Fibroblast of lung (primary cell): Measurements from ENCODE around the gene DNMT1. TPM values are rescaled to one million over a fixed set of nuclear protein-coding genes. Genes with fewer than 3 reads are reported as not detected.

Experiments
- DNase-seq, 2 donors: peaks; one replicate each; pipeline versions ENCODE4 v3.0.0 to v3.0.0-alpha.2; 2010; ENCODE audit warnings: low read depth in 2 of 2
- H2AFZ ChIP-seq: 2 replicates; pipeline ENCODE4 v1.5.1; 2012; ENCODE audit warnings: low read length, control low read depth, inconsistent platforms
- H3K27ac ChIP-seq: 2 replicates; pipeline ENCODE4 v1.5.1; 2011; ENCODE audit warnings: low read length, control low read depth; ENCODE audit not compliant: insufficient read depth
- H3K27me3 ChIP-seq: 2 replicates; pipeline ENCODE4 v1.5.1; 2011; ENCODE audit warnings: mild to moderate bottlenecking, low read length; ENCODE audit not compliant: control insufficient read depth, insufficient read depth
- H3K36me3 ChIP-seq: 2 replicates; pipeline ENCODE4 v1.5.1; 2011; ENCODE audit warnings: low read length; ENCODE audit not compliant: control insufficient read depth, insufficient read depth
- H3K4me1 ChIP-seq: 2 replicates; pipeline ENCODE4 v1.5.1; 2011; ENCODE audit warnings: low read length; ENCODE audit not compliant: control insufficient read depth, insufficient read depth; ENCODE audit errors: extremely low read depth
- H3K4me2 ChIP-seq: 2 replicates; pipeline ENCODE4 v1.5.1; 2011; ENCODE audit warnings: low read length, control low read depth; ENCODE audit not compliant: insufficient read depth; ENCODE audit errors: extremely low read depth
- H3K4me3 ChIP-seq, 4 experiments: fragments of 200-600 bp in 1 of 4; sonication (generic) in 1 of 4; replicated peaks in 1 of 4; 2 replicates each; pipeline ENCODE4 v1.5.1; 2011 to 2016; ENCODE audit warnings: low read length in 4 of 4, low read depth in 3 of 4, mild to moderate bottlenecking in 3 of 4, control low read depth in 2 of 4, inconsistent platforms in 1 of 4, mixed read lengths in 1 of 4; ENCODE audit not compliant: insufficient read depth in 1 of 4; ENCODE audit errors: control extremely low read depth in 1 of 4
- H3K79me2 ChIP-seq: 2 replicates; pipeline ENCODE4 v1.5.1; 2012; ENCODE audit warnings: mild to moderate bottlenecking, low read length, inconsistent platforms; ENCODE audit not compliant: control insufficient read depth, insufficient read depth
- H3K9ac ChIP-seq: 2 replicates; pipeline ENCODE4 v1.5.1; 2011; ENCODE audit warnings: mild to moderate bottlenecking, low read length, control low read depth; ENCODE audit not compliant: insufficient read depth
- H3K9me3 ChIP-seq: 2 replicates; pipeline ENCODE4 v1.5.1; 2012; ENCODE audit warnings: low read depth, low read length; ENCODE audit not compliant: control insufficient read depth, insufficient read depth
- H4K20me1 ChIP-seq: 2 replicates; pipeline ENCODE4 v1.5.1; 2011; ENCODE audit warnings: low read length; ENCODE audit not compliant: control insufficient read depth, insufficient read depth; ENCODE audit errors: extremely low read depth
- EZH2 ChIP-seq: IDR thresholded peaks from 2 replicates; pipeline ENCODE4 v1.5.1; 2012; ENCODE audit warnings: low read length, control low read depth, mild to moderate bottlenecking; ENCODE audit errors: missing control alignments
- polyA plus RNA-seq, 2 donors: library from polyadenylated mRNA; depleted of rRNA in 1 of 2; stranded (reverse) in 1 of 2; unstranded in 1 of 2; fragments of >200 nt; gene quantifications; 2 replicates each; pipeline ENCODE4 v1.2.1, GENCODE V29; 2011 to 2012; ENCODE audit warnings: missing spikeins in 1 of 2
- total RNA-seq: library from RNA; depleted of rRNA; stranded (reverse); fragments of >200 nt; gene quantifications from 2 replicates; pipeline ENCODE4 v1.2.1, GENCODE V29; 2014
- TF ChIP-seq, protein P1 (sequence below), 2 donors: IDR thresholded peaks in 1 of 2; conservative IDR thresholded peaks in 1 of 2; 1 replicate in 1 of 2; 2 replicates in 1 of 2; pipeline ENCODE4 v1.5.1; 2011 to 2012; ENCODE audit warnings: low read length in 2 of 2, control low read depth in 1 of 2, inconsistent platforms in 1 of 2, low read depth in 1 of 2, mild to moderate bottlenecking in 1 of 2

Gene DNMT1
- total and polyA plus RNA-seq, 2 donors (not counting 1 experiment from before 2014, with no cell fraction given), result 33.7 to 36.7 TPM

DNA sequence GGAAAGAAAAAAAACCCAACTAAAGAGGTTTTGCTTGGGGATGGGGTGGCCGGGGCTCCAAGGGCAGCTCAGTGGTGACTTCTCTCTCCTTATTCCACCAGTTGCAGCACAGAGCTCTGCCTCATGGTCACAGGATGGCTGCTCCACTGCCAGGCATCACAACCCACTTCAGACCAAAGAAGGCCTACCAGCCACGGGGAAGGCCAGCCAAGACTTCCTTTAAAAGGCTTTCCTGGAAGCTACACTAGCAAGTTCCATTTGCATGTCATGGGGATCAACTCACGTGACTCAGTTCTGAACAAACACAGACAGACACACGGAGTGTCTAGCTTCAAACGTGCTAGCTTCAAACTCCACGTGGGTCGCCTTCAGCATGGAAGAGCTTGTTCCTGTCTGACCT lies 61.8 kb downstream of the DNMT1 start:
- Histone ChIP-seq H3K9ac (no peak overlapping the region), H3K4me1 (peaks cover 2% of the 10 kb centered on the region), H2AFZ (no peak overlapping the region), H3K79me2 (no peaks in the 10 kb centered on the region), H3K4me2 (no peak overlapping the region), H3K27ac (no peak overlapping the region), H3K9me3 (no peaks in the 10 kb centered on the region), H3K27me3 (no peaks in the 10 kb centered on the region), H3K36me3 (peaks cover 29% of the 10 kb centered on the region), H4K20me1 (no peaks in the 10 kb centered on the region), H3K4me3 (no peak overlapping the region)
- no peak for TF ChIP-seq EZH2
- TF ChIP-seq, protein P1, sequence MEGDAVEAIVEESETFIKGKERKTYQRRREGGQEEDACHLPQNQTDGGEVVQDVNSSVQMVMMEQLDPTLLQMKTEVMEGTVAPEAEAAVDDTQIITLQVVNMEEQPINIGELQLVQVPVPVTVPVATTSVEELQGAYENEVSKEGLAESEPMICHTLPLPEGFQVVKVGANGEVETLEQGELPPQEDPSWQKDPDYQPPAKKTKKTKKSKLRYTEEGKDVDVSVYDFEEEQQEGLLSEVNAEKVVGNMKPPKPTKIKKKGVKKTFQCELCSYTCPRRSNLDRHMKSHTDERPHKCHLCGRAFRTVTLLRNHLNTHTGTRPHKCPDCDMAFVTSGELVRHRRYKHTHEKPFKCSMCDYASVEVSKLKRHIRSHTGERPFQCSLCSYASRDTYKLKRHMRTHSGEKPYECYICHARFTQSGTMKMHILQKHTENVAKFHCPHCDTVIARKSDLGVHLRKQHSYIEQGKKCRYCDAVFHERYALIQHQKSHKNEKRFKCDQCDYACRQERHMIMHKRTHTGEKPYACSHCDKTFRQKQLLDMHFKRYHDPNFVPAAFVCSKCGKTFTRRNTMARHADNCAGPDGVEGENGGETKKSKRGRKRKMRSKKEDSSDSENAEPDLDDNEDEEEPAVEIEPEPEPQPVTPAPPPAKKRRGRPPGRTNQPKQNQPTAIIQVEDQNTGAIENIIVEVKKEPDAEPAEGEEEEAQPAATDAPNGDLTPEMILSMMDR (conservative IDR thresholded peaks at IDR 0.05 in 1 of 2, IDR thresholded peaks at IDR 0.05 in 1 of 2; ENCODE audit: low read depth in 1 of 2, low read length in 2 of 2), result no peak
- DNase-seq, result no peak

DNA sequence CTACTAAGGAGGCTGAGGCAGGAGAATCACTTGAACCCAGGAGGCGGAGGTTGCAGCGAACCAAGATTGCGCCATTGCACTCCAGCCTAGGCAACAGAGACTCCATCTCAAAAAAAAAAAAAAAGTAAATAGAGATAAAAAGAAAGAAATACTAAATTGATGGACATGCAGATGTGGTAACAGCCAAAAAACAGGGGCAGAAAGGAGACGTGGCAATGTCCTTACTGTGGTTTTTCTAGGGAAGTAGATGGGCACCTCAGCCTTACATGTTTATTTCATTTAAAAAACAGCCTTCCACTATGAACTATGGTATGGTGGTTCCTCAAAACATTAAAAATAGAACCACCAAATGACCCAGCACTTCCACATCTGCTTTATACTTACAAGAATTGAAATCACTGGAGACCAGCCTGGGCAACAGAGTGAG lies 68.5 kb downstream of the DNMT1 start:
- Histone ChIP-seq H3K36me3 (peaks cover 5% of the 10 kb centered on the region), H3K9ac (no peak overlapping the region), H3K4me2 (no peak overlapping the region), H3K27me3 (no peaks in the 10 kb centered on the region), H2AFZ (no peak overlapping the region), H3K4me3 (no peak overlapping the region), H3K4me1 (peaks cover under 1% of the 10 kb centered on the region), H4K20me1 (no peaks in the 10 kb centered on the region), H3K27ac (no peak overlapping the region), H3K9me3 (no peaks in the 10 kb centered on the region), H3K79me2 (no peaks in the 10 kb centered on the region)
- no peak for DNase-seq
- TF ChIP-seq EZH2, result no peak
- TF ChIP-seq, protein P1 (conservative IDR thresholded peaks at IDR 0.05 in 1 of 2, IDR thresholded peaks at IDR 0.05 in 1 of 2; ENCODE audit: low read depth in 1 of 2, low read length in 2 of 2), result no peak

DNA sequence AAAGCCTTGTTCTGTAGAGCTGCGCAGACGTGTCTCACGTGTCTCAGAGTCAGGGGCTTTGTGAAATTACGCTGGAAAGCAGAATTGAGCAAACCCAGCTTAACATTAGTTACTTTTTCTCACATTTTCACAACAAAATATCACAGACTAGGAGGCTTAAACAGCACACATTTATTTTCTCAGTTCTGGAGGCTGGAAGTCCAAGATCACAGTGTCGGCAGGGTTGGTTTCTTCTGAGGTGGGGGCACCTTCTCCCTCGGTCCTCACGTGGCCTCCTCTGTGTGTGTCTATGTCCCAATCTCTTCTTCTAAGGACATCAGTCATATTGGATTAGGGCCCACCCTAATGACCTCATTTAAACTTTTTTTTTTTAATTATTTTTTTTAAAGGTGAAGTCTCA lies 70.3 kb downstream of the DNMT1 start:
- Histone ChIP-seq H3K4me1 (peaks cover 5% of the 10 kb centered on the region), H4K20me1 (no peaks in the 10 kb centered on the region), H3K4me2 (no peak overlapping the region), H3K36me3 (peaks cover 2% of the 10 kb centered on the region), H3K9ac (no peak overlapping the region), H2AFZ (no peak overlapping the region), H3K9me3 (no peaks in the 10 kb centered on the region), H3K79me2 (peaks cover 2% of the 10 kb centered on the region), H3K27ac (no peak overlapping the region), H3K27me3 (no peaks in the 10 kb centered on the region), H3K4me3 (no peak overlapping the region)
- TF ChIP-seq EZH2, result no peak
- TF ChIP-seq, protein P1 (conservative IDR thresholded peaks at IDR 0.05 in 1 of 2, IDR thresholded peaks at IDR 0.05 in 1 of 2; ENCODE audit: low read depth in 1 of 2, low read length in 2 of 2), result no peak
- DNase-seq, result no peak
